ENCODE measurements around the gene ABCA5. TPM values are rescaled to one million over a fixed set of nuclear protein-coding genes. Genes with fewer than 3 reads are reported as not detected.

Gene ABCA5
- total and polyA plus RNA-seq, 9 of the 15 experiments (the other 6 are each of a cell fraction or from before 2014, with no cell fraction given) = 0.74 to 2.3 (median 1.4) TPM

DNA sequence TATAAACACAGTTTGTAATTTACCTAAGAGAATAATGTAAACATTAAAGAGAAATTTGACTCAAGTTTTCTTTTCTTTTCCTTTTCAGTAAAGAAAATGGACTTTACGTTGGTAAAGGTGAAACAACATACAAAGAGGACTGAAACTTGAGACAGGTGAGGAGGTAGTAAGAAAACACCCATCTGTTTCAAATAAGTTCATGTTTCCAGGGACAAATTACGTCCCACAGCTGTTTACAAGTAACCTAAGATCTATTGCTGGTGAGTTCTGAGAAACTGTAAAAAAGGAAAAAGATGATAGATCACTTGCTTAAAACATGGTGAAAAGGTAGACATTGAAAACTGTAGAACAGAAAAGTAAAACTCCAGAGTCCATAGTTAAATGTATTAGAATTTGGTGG lies 4.8 kb upstream of the ABCA5 start (continued):
- no peak for TF ChIP-seq C11orf30 (IDR thresholded peaks at IDR 0.05; ENCODE audit: low read depth)
- no peak for TF ChIP-seq SMAD2 (IDR thresholded peaks at IDR 0.05; ENCODE audit: low read depth, low read length)
- no peak for TF ChIP-seq MAFF (IDR thresholded peaks at IDR 0.05; ENCODE audit: low read length)
- TF ChIP-seq, protein P1, sequence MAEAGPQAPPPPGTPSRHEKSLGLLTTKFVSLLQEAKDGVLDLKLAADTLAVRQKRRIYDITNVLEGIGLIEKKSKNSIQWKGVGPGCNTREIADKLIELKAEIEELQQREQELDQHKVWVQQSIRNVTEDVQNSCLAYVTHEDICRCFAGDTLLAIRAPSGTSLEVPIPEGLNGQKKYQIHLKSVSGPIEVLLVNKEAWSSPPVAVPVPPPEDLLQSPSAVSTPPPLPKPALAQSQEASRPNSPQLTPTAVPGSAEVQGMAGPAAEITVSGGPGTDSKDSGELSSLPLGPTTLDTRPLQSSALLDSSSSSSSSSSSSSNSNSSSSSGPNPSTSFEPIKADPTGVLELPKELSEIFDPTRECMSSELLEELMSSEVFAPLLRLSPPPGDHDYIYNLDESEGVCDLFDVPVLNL (CRISPR knock-in tag; IDR thresholded peaks at IDR 0.05; ENCODE audit: low read depth) = no peak
- TF ChIP-seq, protein P2, sequence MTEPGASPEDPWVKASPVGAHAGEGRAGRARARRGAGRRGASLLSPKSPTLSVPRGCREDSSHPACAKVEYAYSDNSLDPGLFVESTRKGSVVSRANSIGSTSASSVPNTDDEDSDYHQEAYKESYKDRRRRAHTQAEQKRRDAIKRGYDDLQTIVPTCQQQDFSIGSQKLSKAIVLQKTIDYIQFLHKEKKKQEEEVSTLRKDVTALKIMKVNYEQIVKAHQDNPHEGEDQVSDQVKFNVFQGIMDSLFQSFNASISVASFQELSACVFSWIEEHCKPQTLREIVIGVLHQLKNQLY (CRISPR knock-in tag; conservative IDR thresholded peaks at IDR 0.05) = no peak
- TF ChIP-seq, protein P3, sequence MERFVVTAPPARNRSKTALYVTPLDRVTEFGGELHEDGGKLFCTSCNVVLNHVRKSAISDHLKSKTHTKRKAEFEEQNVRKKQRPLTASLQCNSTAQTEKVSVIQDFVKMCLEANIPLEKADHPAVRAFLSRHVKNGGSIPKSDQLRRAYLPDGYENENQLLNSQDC (CRISPR knock-in tag; IDR thresholded peaks at IDR 0.05) = no peak
- no peak for TF ChIP-seq NFRKB (IDR thresholded peaks at IDR 0.05; ENCODE audit: low read depth)
- TF ChIP-seq, protein P4, sequence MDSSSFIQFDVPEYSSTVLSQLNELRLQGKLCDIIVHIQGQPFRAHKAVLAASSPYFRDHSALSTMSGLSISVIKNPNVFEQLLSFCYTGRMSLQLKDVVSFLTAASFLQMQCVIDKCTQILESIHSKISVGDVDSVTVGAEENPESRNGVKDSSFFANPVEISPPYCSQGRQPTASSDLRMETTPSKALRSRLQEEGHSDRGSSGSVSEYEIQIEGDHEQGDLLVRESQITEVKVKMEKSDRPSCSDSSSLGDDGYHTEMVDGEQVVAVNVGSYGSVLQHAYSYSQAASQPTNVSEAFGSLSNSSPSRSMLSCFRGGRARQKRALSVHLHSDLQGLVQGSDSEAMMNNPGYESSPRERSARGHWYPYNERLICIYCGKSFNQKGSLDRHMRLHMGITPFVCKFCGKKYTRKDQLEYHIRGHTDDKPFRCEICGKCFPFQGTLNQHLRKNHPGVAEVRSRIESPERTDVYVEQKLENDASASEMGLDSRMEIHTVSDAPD (CRISPR knock-in tag; IDR thresholded peaks at IDR 0.05) = no peak
